B cell (primary cell): Measurements from ENCODE around the gene THADA. TPM values are rescaled to one million over a fixed set of nuclear protein-coding genes. Genes with fewer than 3 reads are reported as not detected.

Source experiments
- ATAC-seq: fragments of 200-7000 bp; cut with Tn5 transposase; one replicate; pipeline ENCODE4 v1.10.0; 2021; ENCODE audit warnings: low read depth, mild to moderate bottlenecking, moderate number of reproducible peaks, moderate library complexity
- CTCF ChIA-PET: fragments of 350-600 bp; sonication (Branson Sonifier 250); formaldehyde crosslinking; loops from one replicate; lab custom pipeline; 2021; ENCODE audit warnings: antibody characterized with exemption, inconsistent platforms; lab: Charles Lee
- POLR2A ChIA-PET: fragments of 350-600 bp; sonication (Branson Sonifier 250); formaldehyde crosslinking; loops from one replicate; lab custom pipeline; 2021; ENCODE audit warnings: antibody characterized with exemption; lab: Charles Lee
- DNase-seq: peaks from one replicate; pipeline ENCODE4 v3.0.0; 2013
- H2AFZ ChIP-seq: 2 replicates; pipeline ENCODE4 v1.6.1; 2012; ENCODE audit warnings: mild to moderate bottlenecking, low read depth, low read length; ENCODE audit not compliant: insufficient read depth, poor library complexity, severe bottlenecking
- H3K27ac ChIP-seq, 2 donors: 1 replicate in 1 of 2; 2 replicates in 1 of 2; pipeline ENCODE4 v1.5.1; 2012 to 2013; ENCODE audit warnings: low read length in 2 of 2, mild to moderate bottlenecking in 2 of 2, moderate library complexity in 1 of 2
- H3K27me3 ChIP-seq, 4 experiments: fragments of 200-600 bp in 1 of 4; sonication (generic) in 1 of 4; replicated peaks in 1 of 4; 1 replicate in 2 of 4; 2 replicates in 2 of 4; pipeline versions ENCODE4 v1.6.1 to v1.7.0; 2013 to 2016; ENCODE audit warnings: low read length in 3 of 4, mild to moderate bottlenecking in 2 of 4, mixed read lengths in 1 of 4, moderate library complexity in 1 of 4; ENCODE audit not compliant: insufficient read depth in 4 of 4, control insufficient read depth in 3 of 4; ENCODE audit errors: control extremely low read depth in 1 of 4
- H3K36me3 ChIP-seq, 2 experiments: replicated peaks in 1 of 2; 1 replicate in 1 of 2; 2 replicates in 1 of 2; pipeline versions ENCODE4 v1.6.1 to v1.7.1; 2013; ENCODE audit warnings: low read length in 1 of 2; ENCODE audit not compliant: insufficient read depth in 2 of 2, control insufficient read depth in 1 of 2; ENCODE audit errors: control extremely low read depth in 1 of 2, extremely low read depth in 1 of 2
- H3K4me1 ChIP-seq, 2 donors: fragments of 200-600 bp in 1 of 2; sonication (generic) in 1 of 2; 1 replicate in 1 of 2; 2 replicates in 1 of 2; pipeline versions ENCODE4 v1.5.1 to v1.6.1; 2013 to 2017; ENCODE audit warnings: low read length in 2 of 2; ENCODE audit not compliant: control insufficient read depth in 2 of 2, insufficient read depth in 2 of 2
- H3K4me2 ChIP-seq: replicated peaks from 2 replicates; pipeline ENCODE3; 2012; ENCODE audit warnings: mild to moderate bottlenecking, low read depth, low read length; ENCODE audit not compliant: poor library complexity, severe bottlenecking
- H3K4me3 ChIP-seq, 5 experiments: fragments of 200-600 bp in 1 of 5; sonication (generic) in 1 of 5; 1 replicate in 3 of 5; 2 replicates in 2 of 5; pipeline versions ENCODE4 v1.5.1 to v1.7.0; 2011 to 2016; ENCODE audit warnings: low read length in 4 of 5, mild to moderate bottlenecking in 4 of 5, low read depth in 2 of 5, control low read depth in 1 of 5, moderate library complexity in 1 of 5; ENCODE audit not compliant: insufficient read depth in 1 of 5; ENCODE audit errors: control extremely low read depth in 1 of 5, extremely low read depth in 1 of 5
- H3K79me2 ChIP-seq: fragments of 200-600 bp; sonication (generic); one replicate; pipeline ENCODE4 v1.6.0; 2016; ENCODE audit warnings: low read length; ENCODE audit not compliant: control insufficient read depth, insufficient read depth
- H3K9ac ChIP-seq: fragments of 200-600 bp; sonication (generic); 2 replicates; pipeline ENCODE4 v1.6.1; 2017; ENCODE audit warnings: mild to moderate bottlenecking, low read length, moderate library complexity
- H3K9me3 ChIP-seq, 3 donors: one replicate each; pipeline versions ENCODE4 v1.6.1 to v1.7.1; 2013; ENCODE audit warnings: low read length in 2 of 3; ENCODE audit not compliant: control insufficient read depth in 2 of 3, insufficient read depth in 1 of 3; ENCODE audit errors: control extremely low read depth in 1 of 3
- H4K20me1 ChIP-seq: 2 replicates; pipeline ENCODE4 v1.6.0; 2012; ENCODE audit warnings: mild to moderate bottlenecking, low read length; ENCODE audit not compliant: insufficient read depth, control insufficient read depth, poor library complexity, severe bottlenecking
- H3K27ac Mint-ChIP-seq: one replicate; pipeline ENCODE4 v1.8.0; 2021; ENCODE audit warnings: mixed read lengths
- H3K27me3 Mint-ChIP-seq: one replicate; pipeline ENCODE4 v1.8.0; 2021; ENCODE audit warnings: mixed read lengths
- H3K4me1 Mint-ChIP-seq: one replicate; pipeline ENCODE4 v1.8.0; 2021; ENCODE audit warnings: mixed read lengths
- H3K4me3 Mint-ChIP-seq: one replicate; pipeline ENCODE4 v1.8.0; 2021; ENCODE audit warnings: mixed read lengths
- H3K9me3 Mint-ChIP-seq: one replicate; pipeline ENCODE4 v1.8.0; 2022; ENCODE audit warnings: mixed read lengths; ENCODE audit not compliant: insufficient read depth
- EZH2 ChIP-seq: IDR thresholded peaks from 2 replicates; pipeline ENCODE4 v1.6.1; 2012; ENCODE audit warnings: borderline replicate concordance, low read depth, mild to moderate bottlenecking, moderate library complexity, low read length; ENCODE audit not compliant: insufficient read depth, poor library complexity, severe bottlenecking
- WGBS: methylation state at CpG from one replicate; pipeline ENCODE4 v1.1.5; 2013; ENCODE audit warnings: missing lambda C conversion rate; ENCODE audit not compliant: insufficient coverage; 5-methylcytosine and 5-hydroxymethylcytosine counted together
- intact Hi-C: fragments of 100-400 bp; cut with micrococcal nuclease; formaldehyde crosslinking; loops from one replicate; pipeline ENCODE4 v1.10.0; 2022
- polyA plus RNA-seq: library from polyadenylated mRNA; depleted of rRNA; stranded (reverse); fragments of >200 nt; gene quantifications from 2 replicates; pipeline ENCODE4 v1.2.3, GENCODE V29; 2012
- total RNA-seq, 2 donors: library from RNA; stranded (reverse); fragments of 120-200 nt in 1 of 2; gene quantifications; 1 replicate in 1 of 2; 2 replicates in 1 of 2; pipeline versions ENCODE4 v1.2.3 to v1.2.4, GENCODE V29; 2013 to 2022
- TF ChIP-seq, protein P1 (sequence below): fragments of 200-600 bp; IDR thresholded peaks from one replicate; pipeline ENCODE4 v1.8.0; 2022; ENCODE audit warnings: antibody characterized with exemption, mild to moderate bottlenecking

THADA gene
- total and polyA plus RNA-seq, 2 donors (not counting 1 experiment from before 2014, with no cell fraction given): 17.6 to 48.5 TPM

DNA sequence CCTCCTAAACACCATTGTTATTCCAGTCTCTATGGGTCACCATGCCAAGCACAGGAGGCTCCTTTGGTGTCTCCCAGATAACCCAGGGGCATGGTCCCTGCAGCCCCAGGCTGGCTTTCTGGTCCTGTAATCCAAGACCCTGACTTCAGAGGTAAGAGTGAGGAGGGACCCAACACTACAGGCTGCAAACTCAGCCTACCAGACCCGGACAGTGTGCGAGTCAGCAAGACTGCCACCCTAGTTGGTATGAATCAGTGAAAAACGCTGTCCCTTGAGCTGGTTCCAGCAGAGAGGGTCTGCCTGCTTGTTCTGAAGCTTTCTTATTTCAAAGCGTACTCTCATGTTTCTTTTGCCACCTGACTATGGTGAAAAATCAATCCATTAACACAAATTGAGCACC is 321.8 kb downstream of the THADA start:
- H3K4me3 Mint-ChIP-seq: no peak overlapping the region
- CTCF ChIA-PET: no interaction called here
- Histone ChIP-seq H3K27ac (no peak overlapping the region), H3K36me3 (peaks cover 0 to 45% of the 10 kb centered on the region in 2 experiments), H3K4me3 (no peak overlapping the region), H2AFZ (no peak overlapping the region), H3K79me2 (no peaks in the 10 kb centered on the region), H3K9me3 (no peaks in the 10 kb centered on the region), H3K27me3 (no peaks in the 10 kb centered on the region), H3K9ac (no peak overlapping the region), H4K20me1 (no peaks in the 10 kb centered on the region), H3K4me2 (no peak overlapping the region), H3K4me1 (no peaks in the 10 kb centered on the region)
- H3K4me1 Mint-ChIP-seq: no peaks in the 10 kb centered on the region
- DNase-seq (no peak), ATAC-seq (no peak)
- WGBS: 92% methylated on average over 3 of the region's 4 CpGs
- intact Hi-C loops: no loop called here
- POLR2A ChIA-PET: no interaction called here
- peak overlapping the region; percentile 16 for H3K27ac Mint-ChIP-seq
- H3K9me3 Mint-ChIP-seq: no peaks in the 10 kb centered on the region
- no peaks in the 10 kb centered on the region for H3K27me3 Mint-ChIP-seq
- no peak for TF ChIP-seq EZH2

DNA sequence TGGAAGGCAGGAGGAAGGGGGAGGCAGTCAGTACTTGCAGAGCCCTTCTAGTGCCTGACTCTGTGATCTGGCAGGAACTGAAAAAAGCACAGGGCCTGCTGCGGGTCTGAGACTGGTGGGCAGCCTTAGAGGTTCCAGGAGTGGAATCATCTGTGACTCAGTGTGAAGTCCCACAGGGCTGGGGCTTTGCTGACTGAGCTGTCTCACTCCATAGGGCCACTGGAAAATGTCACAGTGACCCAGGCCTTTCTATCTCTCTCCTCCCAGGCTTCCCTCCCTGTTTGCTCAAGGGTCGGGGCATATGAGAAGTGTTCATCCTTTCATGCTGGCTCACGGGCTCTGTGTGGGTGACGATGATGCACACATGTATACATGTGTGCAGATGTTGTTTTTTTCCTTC is 322.3 kb downstream of the THADA start:
- Mint-ChIP-seq H3K4me1 (no peaks in the 10 kb centered on the region), H3K27me3 (no peaks in the 10 kb centered on the region), H3K4me3 (no peak overlapping the region), H3K27ac (no peak overlapping the region), H3K9me3 (no peaks in the 10 kb centered on the region)
- no peaks in the 10 kb centered on the region for H3K79me2 ChIP-seq
- H4K20me1 ChIP-seq: no peaks in the 10 kb centered on the region
- no peak overlapping the region for H3K4me3 ChIP-seq
- H3K4me2 ChIP-seq: no peak overlapping the region
- H3K9ac ChIP-seq: no peak overlapping the region
- H3K27ac ChIP-seq: no peak overlapping the region
- no peak for TF ChIP-seq EZH2
- TF ChIP-seq, protein P1, sequence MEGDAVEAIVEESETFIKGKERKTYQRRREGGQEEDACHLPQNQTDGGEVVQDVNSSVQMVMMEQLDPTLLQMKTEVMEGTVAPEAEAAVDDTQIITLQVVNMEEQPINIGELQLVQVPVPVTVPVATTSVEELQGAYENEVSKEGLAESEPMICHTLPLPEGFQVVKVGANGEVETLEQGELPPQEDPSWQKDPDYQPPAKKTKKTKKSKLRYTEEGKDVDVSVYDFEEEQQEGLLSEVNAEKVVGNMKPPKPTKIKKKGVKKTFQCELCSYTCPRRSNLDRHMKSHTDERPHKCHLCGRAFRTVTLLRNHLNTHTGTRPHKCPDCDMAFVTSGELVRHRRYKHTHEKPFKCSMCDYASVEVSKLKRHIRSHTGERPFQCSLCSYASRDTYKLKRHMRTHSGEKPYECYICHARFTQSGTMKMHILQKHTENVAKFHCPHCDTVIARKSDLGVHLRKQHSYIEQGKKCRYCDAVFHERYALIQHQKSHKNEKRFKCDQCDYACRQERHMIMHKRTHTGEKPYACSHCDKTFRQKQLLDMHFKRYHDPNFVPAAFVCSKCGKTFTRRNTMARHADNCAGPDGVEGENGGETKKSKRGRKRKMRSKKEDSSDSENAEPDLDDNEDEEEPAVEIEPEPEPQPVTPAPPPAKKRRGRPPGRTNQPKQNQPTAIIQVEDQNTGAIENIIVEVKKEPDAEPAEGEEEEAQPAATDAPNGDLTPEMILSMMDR: no peak
- H3K9me3 ChIP-seq: no peaks in the 10 kb centered on the region
- H3K27me3 ChIP-seq: no peaks in the 10 kb centered on the region
- no peak for ATAC-seq
- H2AFZ ChIP-seq: no peak overlapping the region
- CTCF ChIA-PET: no interaction called here
- 71% methylated on average over 1 of the region's 4 CpGs for WGBS
- POLR2A ChIA-PET: no interaction called here
- DNase-seq: no peak
- H3K36me3 ChIP-seq: peaks cover 0 to 45% of the 10 kb centered on the region in 2 experiments
- intact Hi-C loops: no loop called here
- no peaks in the 10 kb centered on the region for H3K4me1 ChIP-seq
